Body of pancreas (tissue), 4 donors: Measurements from ENCODE around the gene RDH13. TPM values are rescaled to one million over a fixed set of nuclear protein-coding genes. Genes with fewer than 3 reads are reported as not detected.
A peak's percentile ranks its signal among the peaks of the same experiment; 100 is the strongest.

Experiments
- ATAC-seq: fragments of 150-250 bp; one replicate; pipeline ENCODE4 v1.9.1; 2016
- DNase-seq, 4 donors: peaks; one replicate each; pipeline ENCODE4 v3.0.0-alpha.2; 2019
- H3K27ac ChIP-seq, 4 donors: fragments of 200-600 bp; sonication (generic); 1 replicate in 3 of 4; 2 replicates in 1 of 4; pipeline versions ENCODE4 v1.5.1 to v1.6.1; 2016 to 2019; ENCODE audit warnings: mild to moderate bottlenecking in 1 of 4, mixed read lengths in 1 of 4, moderate library complexity in 1 of 4
- H3K27me3 ChIP-seq, 2 donors: fragments of 200-600 bp; sonication (generic); one replicate each; pipeline ENCODE4 v1.6.0; 2016; ENCODE audit warnings: mild to moderate bottlenecking in 1 of 2
- H3K36me3 ChIP-seq, 2 donors: fragments of 200-600 bp; sonication (generic); replicated peaks in 1 of 2; 2 replicates each; pipeline ENCODE4 v1.5.1; 2016; ENCODE audit warnings: low read depth in 2 of 2; ENCODE audit not compliant: insufficient read depth in 1 of 2
- H3K4me1 ChIP-seq: fragments of 200-600 bp; sonication (generic); one replicate; pipeline ENCODE4 v1.6.0; 2016
- H3K4me3 ChIP-seq, 2 donors: fragments of 200-600 bp; sonication (generic); 1 replicate in 1 of 2; 2 replicates in 1 of 2; pipeline ENCODE4 v1.5.1; 2016 to 2019
- H3K9me3 ChIP-seq, 3 donors: fragments of 200-600 bp; sonication (generic); 1 replicate in 2 of 3; 2 replicates in 1 of 3; pipeline ENCODE4 v1.5.1; 2016
- CTCF ChIP-seq, 7 experiments: fragments of 450-650 bp in 4 of 7; fragments of 200-600 bp in 3 of 7; sonication (generic) in 3 of 7; IDR thresholded peaks; one replicate each; pipeline ENCODE4 v1.5.1; 2016 to 2019; ENCODE audit warnings: antibody characterized with exemption in 7 of 7
- POLR2A ChIP-seq, 3 donors: fragments of 450-650 bp; IDR thresholded peaks; one replicate each; pipeline ENCODE4 v1.6.1; 2016; ENCODE audit warnings: antibody characterized with exemption in 3 of 3, mild to moderate bottlenecking in 2 of 3
- WGBS, 2 donors: methylation state at CpG; one replicate each; pipeline ENCODE4 v1.1.5; 2017; 5-methylcytosine and 5-hydroxymethylcytosine counted together
- intact Hi-C: fragments of 100-400 bp; cut with DNase I; formaldehyde crosslinking; loops from one replicate; pipeline ENCODE4 v1.15.1; 2023
- total RNA-seq, 2 donors: library from RNA; depleted of rRNA; stranded (reverse); fragments of >200 nt; gene quantifications; one replicate each; pipeline ENCODE4 v1.1.0, GENCODE V29; 2016

RDH13 gene
- total RNA-seq, 2 donors from 2014 or later = 18.4 to 20.4 TPM

DNA sequence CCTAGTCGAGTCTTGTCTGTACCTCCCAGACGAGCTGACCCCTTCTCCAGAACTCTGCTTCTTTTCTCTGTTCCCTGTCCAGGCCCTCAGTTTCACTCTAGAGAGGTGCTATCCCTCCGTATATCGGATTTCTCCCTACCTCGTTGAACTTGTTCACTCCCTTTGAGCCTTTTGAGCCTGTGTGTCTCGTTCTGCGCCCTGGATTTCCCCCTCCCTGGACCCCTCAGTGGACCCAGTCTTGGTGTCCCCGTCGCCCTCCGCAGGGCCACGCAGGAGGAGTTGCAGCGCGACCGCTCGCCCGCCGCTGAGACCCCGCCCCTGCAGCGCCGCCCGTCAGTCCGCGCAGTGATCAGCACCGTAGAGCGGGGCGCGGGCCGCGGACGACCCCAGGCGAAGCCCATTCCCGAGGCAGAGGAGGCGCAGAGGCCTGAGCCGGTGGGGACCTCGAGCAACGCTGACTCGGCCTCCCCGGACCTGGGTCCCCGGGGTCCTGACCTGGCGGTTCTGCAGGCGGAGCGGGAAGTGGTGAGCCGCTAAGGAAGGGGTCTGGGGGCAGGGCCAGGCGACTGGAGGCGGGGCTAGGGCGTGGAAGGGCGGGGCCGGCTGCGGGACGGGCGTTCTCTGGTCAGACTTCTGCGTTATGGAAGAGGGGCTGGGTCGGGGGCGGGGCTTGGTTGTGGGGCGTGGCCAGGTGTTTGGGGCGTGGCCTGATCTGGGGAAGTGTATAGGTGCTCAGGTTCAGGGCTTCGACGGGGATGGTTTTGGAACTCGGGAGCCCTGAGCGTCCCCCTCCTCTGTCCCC lies 18.2 kb upstream of the RDH13 start:
- peaks cover 32% of the 10 kb centered on the region for H3K4me1 ChIP-seq
- intact Hi-C loops = no loop called here
- H3K36me3 ChIP-seq = no peaks in the 10 kb centered on the region
- 13 to 31% methylated on average over 8 to 59 of the region's 60 CpGs for WGBS, 2 donors
- ATAC-seq = peak; percentile 70
- peaks cover 0 to 22% of the 10 kb centered on the region in 2 donors for H3K27me3 ChIP-seq
- peak; percentile 52 to 78 (median 72) for DNase-seq
- H3K9me3 ChIP-seq = no peaks in the 10 kb centered on the region
- H3K4me3 ChIP-seq = peak overlapping the region in 1 of 2 donors; percentile 8
- H3K27ac ChIP-seq = no peak overlapping the region
- no peak for TF ChIP-seq CTCF (IDR thresholded peaks at IDR 0.05)
- TF ChIP-seq POLR2A (IDR thresholded peaks at IDR 0.05) = no peak

- peaks cover 0 to 22% of the 10 kb centered on the region in 2 donors for H3K27me3 ChIP-seq
These were observed 17.4 kb upstream of the RDH13 start for GRCh38 chr19:55080121-55080967.

GRCh38 chr19:55079400-55080038 lies 16.6 kb upstream of the RDH13 start:
- ATAC-seq (no peak), DNase-seq (no peak)
- TF ChIP-seq CTCF (IDR thresholded peaks at IDR 0.05) (no peak), POLR2A (IDR thresholded peaks at IDR 0.05) (no peak)
- 87 to 94% methylated on average over 18 to 19 of the region's 19 CpGs for WGBS, 2 donors
- intact Hi-C loops = no loop called here
- H3K4me3 ChIP-seq = no peak overlapping the region
- H3K27me3 ChIP-seq = peaks cover 0 to 22% of the 10 kb centered on the region in 2 donors
- H3K4me1 ChIP-seq = peaks cover 32% of the 10 kb centered on the region
- no peak overlapping the region for H3K27ac ChIP-seq
- no peaks in the 10 kb centered on the region for H3K9me3 ChIP-seq
- H3K36me3 ChIP-seq = no peaks in the 10 kb centered on the region

More at GRCh38 chr19:55080121-55080967, 17.4 kb upstream of the RDH13 start:
- ATAC-seq = peak; percentile 18
- intact Hi-C loops = no loop called here
- Histone ChIP-seq H3K27ac (no peak overlapping the region), H3K36me3 (no peaks in the 10 kb centered on the region), H3K4me1 (peaks cover 32% of the 10 kb centered on the region), H3K9me3 (no peaks in the 10 kb centered on the region), H3K4me3 (no peak overlapping the region)
- DNase-seq = peak in 2 of 4 donors; percentile 59 to 65
- WGBS, 2 donors = 25 to 34% methylated on average over 32 to 55 of the region's 55 CpGs
- TF ChIP-seq POLR2A (IDR thresholded peaks at IDR 0.05) (no peak), CTCF (IDR thresholded peaks at IDR 0.05) (no peak)

GRCh38 chr19:55078996-55079395 lies 16.0 kb upstream of the RDH13 start:
- Histone ChIP-seq H3K9me3 (no peaks in the 10 kb centered on the region), H3K27me3 (peaks cover 0 to 22% of the 10 kb centered on the region in 2 donors), H3K4me1 (peaks cover 32% of the 10 kb centered on the region), H3K27ac (no peak overlapping the region), H3K36me3 (no peaks in the 10 kb centered on the region), H3K4me3 (no peak overlapping the region)
- ATAC-seq = no peak
- 83 to 91% methylated on average over 4 to 5 of the region's 5 CpGs for WGBS, 2 donors
- intact Hi-C loops = no loop called here
- TF ChIP-seq CTCF (IDR thresholded peaks at IDR 0.05) (no peak), POLR2A (IDR thresholded peaks at IDR 0.05) (no peak)
- no peak for DNase-seq
